ENCODE results near the gene GATA5. TPM values are rescaled to one million over a fixed set of nuclear protein-coding genes. Genes with fewer than 3 reads are reported as not detected.

Gene GATA5
- total and polyA plus RNA-seq, 4 donors, result 0.49 to 15.2 (median 1.3) TPM

DNA sequence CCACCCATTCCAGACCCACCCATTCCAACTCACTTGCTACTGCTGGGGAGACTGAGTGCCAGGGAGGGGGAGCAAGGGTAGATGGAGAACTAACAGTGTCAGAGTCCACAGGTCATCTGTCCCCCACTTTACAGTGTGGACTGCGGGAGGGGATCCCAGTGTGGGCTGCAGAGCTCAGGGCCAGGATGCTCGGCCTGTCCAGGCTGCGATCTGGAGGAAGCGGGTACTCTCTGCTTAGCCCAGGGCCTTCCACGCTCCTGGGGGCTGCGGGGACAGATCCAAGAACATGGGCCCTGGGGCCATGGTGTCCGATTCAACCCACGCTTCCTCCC is 14.1 kb upstream of the GATA5 start:
- no peak for ATAC-seq (ENCODE audit: insufficient read depth, low FRiP score)
- TF ChIP-seq, protein P1, sequence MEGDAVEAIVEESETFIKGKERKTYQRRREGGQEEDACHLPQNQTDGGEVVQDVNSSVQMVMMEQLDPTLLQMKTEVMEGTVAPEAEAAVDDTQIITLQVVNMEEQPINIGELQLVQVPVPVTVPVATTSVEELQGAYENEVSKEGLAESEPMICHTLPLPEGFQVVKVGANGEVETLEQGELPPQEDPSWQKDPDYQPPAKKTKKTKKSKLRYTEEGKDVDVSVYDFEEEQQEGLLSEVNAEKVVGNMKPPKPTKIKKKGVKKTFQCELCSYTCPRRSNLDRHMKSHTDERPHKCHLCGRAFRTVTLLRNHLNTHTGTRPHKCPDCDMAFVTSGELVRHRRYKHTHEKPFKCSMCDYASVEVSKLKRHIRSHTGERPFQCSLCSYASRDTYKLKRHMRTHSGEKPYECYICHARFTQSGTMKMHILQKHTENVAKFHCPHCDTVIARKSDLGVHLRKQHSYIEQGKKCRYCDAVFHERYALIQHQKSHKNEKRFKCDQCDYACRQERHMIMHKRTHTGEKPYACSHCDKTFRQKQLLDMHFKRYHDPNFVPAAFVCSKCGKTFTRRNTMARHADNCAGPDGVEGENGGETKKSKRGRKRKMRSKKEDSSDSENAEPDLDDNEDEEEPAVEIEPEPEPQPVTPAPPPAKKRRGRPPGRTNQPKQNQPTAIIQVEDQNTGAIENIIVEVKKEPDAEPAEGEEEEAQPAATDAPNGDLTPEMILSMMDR (IDR thresholded peaks at IDR 0.05; ENCODE audit: control extremely low read depth, extremely low read depth), result no peak
- DNase-seq, result no peak
- Histone ChIP-seq H3K36me3 (ENCODE audit: control insufficient read depth in 4 of 4, insufficient read depth in 4 of 4, low read length in 4 of 4) (no peaks in the 10 kb centered on the region), H3K27ac (ENCODE audit: low read depth in 1 of 2, low read length in 1 of 2) (no peak overlapping the region), H3K9ac (ENCODE audit: insufficient read depth in 1 of 2, low read length in 2 of 2) (no peak overlapping the region), H3K4me1 (ENCODE audit: control insufficient read depth in 5 of 5, insufficient read depth in 5 of 5, low read length in 5 of 5) (peaks cover 0 to 55% (median 19%) of the 10 kb centered on the region in 5 donors), H3K4me3 (no peak overlapping the region), H3K9me3 (ENCODE audit: control insufficient read depth in 4 of 4, insufficient read depth in 3 of 4, low read length in 3 of 4) (no peaks in the 10 kb centered on the region), H3K27me3 (ENCODE audit: control insufficient read depth in 3 of 3, insufficient read depth in 3 of 3, low read length in 2 of 3) (no peaks in the 10 kb centered on the region)
- 87 to 89% methylated on average over 8 of the region's 8 CpGs for WGBS, 2 donors

GRCh38 chr20:62489186-62489931 is 13.6 kb upstream of the GATA5 start:
- ATAC-seq (ENCODE audit: insufficient read depth, low FRiP score) (no peak), DNase-seq (no peak)
- Histone ChIP-seq H3K9ac (ENCODE audit: insufficient read depth in 1 of 2, low read length in 2 of 2) (no peak overlapping the region), H3K27me3 (ENCODE audit: control insufficient read depth in 3 of 3, insufficient read depth in 3 of 3, low read length in 2 of 3) (no peaks in the 10 kb centered on the region), H3K9me3 (ENCODE audit: control insufficient read depth in 4 of 4, insufficient read depth in 3 of 4, low read length in 3 of 4) (no peaks in the 10 kb centered on the region), H3K27ac (ENCODE audit: low read depth in 1 of 2, low read length in 1 of 2) (no peak overlapping the region), H3K36me3 (ENCODE audit: control insufficient read depth in 4 of 4, insufficient read depth in 4 of 4, low read length in 4 of 4) (no peaks in the 10 kb centered on the region), H3K4me1 (ENCODE audit: control insufficient read depth in 5 of 5, insufficient read depth in 5 of 5, low read length in 5 of 5) (peaks cover 0 to 55% (median 24%) of the 10 kb centered on the region in 5 donors), H3K4me3 (no peak overlapping the region)
- TF ChIP-seq, protein P1 (IDR thresholded peaks at IDR 0.05; ENCODE audit: control extremely low read depth, extremely low read depth), result no peak
- WGBS, 2 donors, result 70 to 78% methylated on average over 18 of the region's 18 CpGs

GRCh38 chr20:62488470-62488869 is 12.7 kb upstream of the GATA5 start:
- H3K36me3 ChIP-seq (ENCODE audit: control insufficient read depth in 4 of 4, insufficient read depth in 4 of 4, low read length in 4 of 4), result no peaks in the 10 kb centered on the region
- H3K27me3 ChIP-seq (ENCODE audit: control insufficient read depth in 3 of 3, insufficient read depth in 3 of 3, low read length in 2 of 3), result peaks cover 0 to 3% (median 0%) of the 10 kb centered on the region in 3 donors

More at GRCh38 chr20:62488470-62488869, 12.7 kb upstream of the GATA5 start:
- TF ChIP-seq, protein P1 (IDR thresholded peaks at IDR 0.05; ENCODE audit: control extremely low read depth, extremely low read depth), result no peak
- DNase-seq (no peak), ATAC-seq (ENCODE audit: insufficient read depth, low FRiP score) (no peak)
- Histone ChIP-seq H3K27ac (ENCODE audit: low read depth in 1 of 2, low read length in 1 of 2) (no peak overlapping the region), H3K9me3 (ENCODE audit: control insufficient read depth in 4 of 4, insufficient read depth in 3 of 4, low read length in 3 of 4) (no peaks in the 10 kb centered on the region), H3K4me3 (no peak overlapping the region), H3K9ac (ENCODE audit: insufficient read depth in 1 of 2, low read length in 2 of 2) (no peak overlapping the region), H3K4me1 (ENCODE audit: control insufficient read depth in 5 of 5, insufficient read depth in 5 of 5, low read length in 5 of 5) (peaks cover 0 to 58% (median 33%) of the 10 kb centered on the region in 5 donors)
- 79 to 94% methylated on average over 3 of the region's 3 CpGs for WGBS, 2 donors
